WTC11 (cell line): ENCODE measurements around the gene NLRC4. TPM values are rescaled to one million over a fixed set of nuclear protein-coding genes. Genes with fewer than 3 reads are reported as not detected.

Experiments
- ATAC-seq: fragments of 200-7000 bp; cut with Tn5 transposase; 2 replicates; pipeline ENCODE4 v1.10.0; 2021; ENCODE audit warnings: mild to moderate bottlenecking, moderate library complexity
- CTCF ChIA-PET: fragments of 300-600 bp; sonication (Branson Sonifier 250); formaldehyde crosslinking; loops from one replicate; lab custom pipeline; 2021; ENCODE audit warnings: antibody characterized with exemption; lab: Charles Lee
- POLR2A ChIA-PET: fragments of 350-600 bp; sonication (Branson Sonifier 250); formaldehyde crosslinking; loops from one replicate; lab custom pipeline; 2021; ENCODE audit warnings: antibody characterized with exemption; lab: Charles Lee
- DNase-seq: peaks from one replicate; pipeline ENCODE4 v3.0.0; 2021; ENCODE audit warnings: low spot score
- H3K27ac Mint-ChIP-seq: 2 replicates; pipeline ENCODE4 v1.8.0; 2021; ENCODE audit warnings: mixed read lengths
- H3K27me3 Mint-ChIP-seq: 2 replicates; pipeline ENCODE4 v1.8.0; 2021; ENCODE audit warnings: low read depth, mild to moderate bottlenecking, moderate library complexity, mixed read lengths
- H3K36me3 Mint-ChIP-seq: 2 replicates; pipeline ENCODE4 v1.8.0; 2021; ENCODE audit warnings: mixed read lengths
- H3K4me1 Mint-ChIP-seq: 2 replicates; pipeline ENCODE4 v1.8.0; 2022; ENCODE audit warnings: mixed read lengths
- H3K4me3 Mint-ChIP-seq: 2 replicates; pipeline ENCODE4 v1.8.0; 2021; ENCODE audit warnings: mild to moderate bottlenecking, moderate library complexity, mixed read lengths
- H3K9me3 Mint-ChIP-seq: 2 replicates; pipeline ENCODE4 v1.8.0; 2021; ENCODE audit warnings: mixed read lengths
- CREB1 ChIP-seq: sonication (generic); formaldehyde crosslinking; IDR thresholded peaks from 2 replicates; pipeline ENCODE4 v1.8.0; 2023; ENCODE audit warnings: mild to moderate bottlenecking, missing genetic modification reagents
- E2F1 ChIP-seq: sonication (generic); formaldehyde crosslinking; IDR thresholded peaks from 2 replicates; pipeline ENCODE4 v1.8.0; 2022; ENCODE audit warnings: mild to moderate bottlenecking, missing genetic modification reagents
- E2F4 ChIP-seq: sonication (generic); formaldehyde crosslinking; IDR thresholded peaks from 2 replicates; pipeline ENCODE4 v1.8.1; 2022; ENCODE audit warnings: low read depth, mild to moderate bottlenecking, moderate library complexity, missing genetic modification reagents, borderline replicate concordance
- GABPB1 ChIP-seq: sonication (generic); formaldehyde crosslinking; IDR thresholded peaks from 2 replicates; pipeline ENCODE4 v1.8.1; 2023; ENCODE audit warnings: mild to moderate bottlenecking, missing genetic modification reagents
- JAZF1 ChIP-seq: fragments of 250-450 bp; sonication (Bioruptor Pico); IDR thresholded peaks from 2 replicates; pipeline ENCODE4 v1.9.0; 2021; ENCODE audit warnings: moderate library complexity, mild to moderate bottlenecking, inconsistent platforms
- KAT7 ChIP-seq: sonication (generic); formaldehyde crosslinking; IDR thresholded peaks from 2 replicates; pipeline ENCODE4 v1.8.1; 2023; ENCODE audit warnings: missing genetic modification reagents, mild to moderate bottlenecking, borderline replicate concordance
- NR1H2 ChIP-seq: sonication (generic); formaldehyde crosslinking; IDR thresholded peaks from 2 replicates; pipeline ENCODE4 v1.9.0; 2021; ENCODE audit warnings: mild to moderate bottlenecking, moderate library complexity, missing genetic modification reagents
- NR2C2 ChIP-seq: sonication (generic); formaldehyde crosslinking; IDR thresholded peaks from 2 replicates; pipeline ENCODE4 v1.8.0; 2022; ENCODE audit warnings: mild to moderate bottlenecking, missing genetic modification reagents
- OVOL2 ChIP-seq: fragments of 250-450 bp; sonication (Bioruptor Pico); IDR thresholded peaks from 2 replicates; pipeline ENCODE4 v1.9.0; 2021; ENCODE audit warnings: mild to moderate bottlenecking, borderline replicate concordance
- PRRX2 ChIP-seq: fragments of 250-450 bp; sonication (Bioruptor Pico); IDR thresholded peaks from 2 replicates; pipeline ENCODE4 v1.8.0; 2021; ENCODE audit warnings: mild to moderate bottlenecking
- RELA ChIP-seq: sonication (generic); formaldehyde crosslinking; IDR thresholded peaks from 2 replicates; pipeline ENCODE4 v1.8.1; 2022; ENCODE audit warnings: missing genetic modification reagents, mild to moderate bottlenecking, borderline replicate concordance
- RORB ChIP-seq: fragments of 250-450 bp; sonication (Bioruptor Pico); IDR thresholded peaks from 2 replicates; pipeline ENCODE4 v1.9.0; 2021; ENCODE audit warnings: mild to moderate bottlenecking
- TEAD1 ChIP-seq: sonication (generic); formaldehyde crosslinking; IDR thresholded peaks from 2 replicates; pipeline ENCODE4 v1.8.0; 2022; ENCODE audit warnings: mild to moderate bottlenecking, missing genetic modification reagents
- TP53 ChIP-seq: sonication (generic); formaldehyde crosslinking; IDR thresholded peaks from 2 replicates; pipeline ENCODE4 v1.8.1; 2023; ENCODE audit warnings: mild to moderate bottlenecking, missing genetic modification reagents
- ZMAT4 ChIP-seq: fragments of 250-450 bp; sonication (Bioruptor Pico); IDR thresholded peaks from 2 replicates; pipeline ENCODE4 v1.9.0; 2021; ENCODE audit warnings: mild to moderate bottlenecking
- ZNF232 ChIP-seq: sonication (generic); formaldehyde crosslinking; IDR thresholded peaks from 2 replicates; pipeline ENCODE4 v1.8.0; 2022; ENCODE audit warnings: mild to moderate bottlenecking, missing genetic modification reagents
- total RNA-seq: library from RNA; stranded (reverse); gene quantifications from 3 replicates; pipeline ENCODE4 v1.2.3, GENCODE V29; 2021
- TF ChIP-seq, protein P1 (sequence below): sonication (generic); formaldehyde crosslinking; IDR thresholded peaks from 2 replicates; pipeline ENCODE4 v1.8.0; 2023; ENCODE audit warnings: missing genetic modification reagents, mild to moderate bottlenecking, borderline replicate concordance
- TF ChIP-seq, protein P2 (sequence below): sonication (generic); formaldehyde crosslinking; IDR thresholded peaks from 2 replicates; pipeline ENCODE4 v1.8.1; 2023; ENCODE audit warnings: mild to moderate bottlenecking, missing genetic modification reagents, moderate library complexity

Gene NLRC4
- total RNA-seq, 1 experiment from 2014 or later: not detected

DNA sequence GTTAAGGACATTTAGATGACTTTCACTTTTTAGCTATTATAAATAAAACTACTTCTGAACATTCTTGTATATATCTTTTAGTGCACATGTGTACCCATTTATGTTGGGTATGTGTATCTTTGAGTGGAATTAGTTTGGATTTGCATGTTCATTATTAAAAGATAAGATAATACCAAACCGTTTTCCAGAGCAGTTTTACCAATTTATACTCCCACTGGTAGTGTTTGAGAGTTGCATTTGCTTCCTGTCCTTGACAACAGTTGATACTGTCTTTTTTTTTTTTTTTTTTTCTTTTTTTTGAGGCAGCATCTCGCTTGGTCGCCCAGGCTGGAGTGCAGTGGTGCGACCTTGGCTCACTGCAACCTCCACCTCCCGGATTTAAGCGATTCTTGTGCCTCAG is 75.7 kb downstream of the NLRC4 start (continued):
- TF ChIP-seq, protein P1, sequence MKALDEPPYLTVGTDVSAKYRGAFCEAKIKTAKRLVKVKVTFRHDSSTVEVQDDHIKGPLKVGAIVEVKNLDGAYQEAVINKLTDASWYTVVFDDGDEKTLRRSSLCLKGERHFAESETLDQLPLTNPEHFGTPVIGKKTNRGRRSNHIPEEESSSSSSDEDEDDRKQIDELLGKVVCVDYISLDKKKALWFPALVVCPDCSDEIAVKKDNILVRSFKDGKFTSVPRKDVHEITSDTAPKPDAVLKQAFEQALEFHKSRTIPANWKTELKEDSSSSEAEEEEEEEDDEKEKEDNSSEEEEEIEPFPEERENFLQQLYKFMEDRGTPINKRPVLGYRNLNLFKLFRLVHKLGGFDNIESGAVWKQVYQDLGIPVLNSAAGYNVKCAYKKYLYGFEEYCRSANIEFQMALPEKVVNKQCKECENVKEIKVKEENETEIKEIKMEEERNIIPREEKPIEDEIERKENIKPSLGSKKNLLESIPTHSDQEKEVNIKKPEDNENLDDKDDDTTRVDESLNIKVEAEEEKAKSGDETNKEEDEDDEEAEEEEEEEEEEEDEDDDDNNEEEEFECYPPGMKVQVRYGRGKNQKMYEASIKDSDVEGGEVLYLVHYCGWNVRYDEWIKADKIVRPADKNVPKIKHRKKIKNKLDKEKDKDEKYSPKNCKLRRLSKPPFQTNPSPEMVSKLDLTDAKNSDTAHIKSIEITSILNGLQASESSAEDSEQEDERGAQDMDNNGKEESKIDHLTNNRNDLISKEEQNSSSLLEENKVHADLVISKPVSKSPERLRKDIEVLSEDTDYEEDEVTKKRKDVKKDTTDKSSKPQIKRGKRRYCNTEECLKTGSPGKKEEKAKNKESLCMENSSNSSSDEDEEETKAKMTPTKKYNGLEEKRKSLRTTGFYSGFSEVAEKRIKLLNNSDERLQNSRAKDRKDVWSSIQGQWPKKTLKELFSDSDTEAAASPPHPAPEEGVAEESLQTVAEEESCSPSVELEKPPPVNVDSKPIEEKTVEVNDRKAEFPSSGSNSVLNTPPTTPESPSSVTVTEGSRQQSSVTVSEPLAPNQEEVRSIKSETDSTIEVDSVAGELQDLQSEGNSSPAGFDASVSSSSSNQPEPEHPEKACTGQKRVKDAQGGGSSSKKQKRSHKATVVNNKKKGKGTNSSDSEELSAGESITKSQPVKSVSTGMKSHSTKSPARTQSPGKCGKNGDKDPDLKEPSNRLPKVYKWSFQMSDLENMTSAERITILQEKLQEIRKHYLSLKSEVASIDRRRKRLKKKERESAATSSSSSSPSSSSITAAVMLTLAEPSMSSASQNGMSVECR (CRISPR knock-in tag): no peak
- no peak for TF ChIP-seq NR2C2
- TF ChIP-seq, protein P2, sequence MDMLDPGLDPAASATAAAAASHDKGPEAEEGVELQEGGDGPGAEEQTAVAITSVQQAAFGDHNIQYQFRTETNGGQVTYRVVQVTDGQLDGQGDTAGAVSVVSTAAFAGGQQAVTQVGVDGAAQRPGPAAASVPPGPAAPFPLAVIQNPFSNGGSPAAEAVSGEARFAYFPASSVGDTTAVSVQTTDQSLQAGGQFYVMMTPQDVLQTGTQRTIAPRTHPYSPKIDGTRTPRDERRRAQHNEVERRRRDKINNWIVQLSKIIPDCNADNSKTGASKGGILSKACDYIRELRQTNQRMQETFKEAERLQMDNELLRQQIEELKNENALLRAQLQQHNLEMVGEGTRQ (CRISPR knock-in tag): no peak

GRCh38 chr2:32182667-32183066 is 82.0 kb downstream of the NLRC4 start:
- Mint-ChIP-seq H3K4me1 (no peaks in the 10 kb centered on the region), H3K4me3 (no peak overlapping the region), H3K36me3 (peaks cover 25% of the 10 kb centered on the region), H3K9me3 (no peaks in the 10 kb centered on the region), H3K27me3 (no peaks in the 10 kb centered on the region), H3K27ac (no peak overlapping the region)
- TF ChIP-seq OVOL2 (CRISPR knock-in tag) (no peak), NR1H2 (CRISPR knock-in tag) (no peak), PRRX2 (CRISPR knock-in tag) (no peak), JAZF1 (CRISPR knock-in tag) (no peak), TEAD1 (no peak), KAT7 (CRISPR knock-in tag) (no peak), ZMAT4 (CRISPR knock-in tag) (no peak), E2F1 (CRISPR knock-in tag) (no peak), TP53 (CRISPR knock-in tag) (no peak), RORB (CRISPR knock-in tag) (no peak), RELA (CRISPR knock-in tag) (no peak), E2F4 (CRISPR knock-in tag) (no peak), GABPB1 (CRISPR knock-in tag) (no peak), ZNF232 (CRISPR knock-in tag) (no peak), CREB1 (CRISPR knock-in tag) (no peak)
- ATAC-seq (no peak), DNase-seq (no peak)
- ChIA-PET POLR2A (interaction anchor here (0.6 kb wide), 1 partner anchor 498 kb away, joined by 4 read pairs; no protein-coding TSS in a partner anchor), CTCF (no interaction called here)

Other genes with a start within 250 kb of the NLRC4 start
- gene DPY30, start 225.1 kb downstream of the NLRC4 start, total RNA-seq: 116 to 136 TPM (median 135 TPM) in 3 replicates
- 25.9 to 28.4 TPM (median 26.8 TPM) in 3 replicates for gene SPAST, start 201.3 kb downstream of the NLRC4 start, total RNA-seq
- 25.8 to 26.8 TPM (median 26.0 TPM) in 3 replicates for gene SLC30A6, start 99.0 kb downstream of the NLRC4 start, total RNA-seq
- 23.0 to 24.8 TPM (median 24.5 TPM) in 3 replicates for gene YIPF4, start 13.0 kb upstream of the NLRC4 start, total RNA-seq
- gene BIRC6, start 92.1 kb upstream of the NLRC4 start, total RNA-seq: 56.8 to 63.1 TPM (median 59.1 TPM) in 3 replicates